Activated T-cell treated with anti-CD3 and anti-CD28 coated beads for 24 hours (primary cell): ENCODE measurements around the gene FTO.

ENCODE experiments used
- DNase-seq: peaks from one replicate; pipeline ENCODE4 v3.0.0-alpha.2; 2020; ENCODE audit warnings: low read depth

The FTO gene

DNA sequence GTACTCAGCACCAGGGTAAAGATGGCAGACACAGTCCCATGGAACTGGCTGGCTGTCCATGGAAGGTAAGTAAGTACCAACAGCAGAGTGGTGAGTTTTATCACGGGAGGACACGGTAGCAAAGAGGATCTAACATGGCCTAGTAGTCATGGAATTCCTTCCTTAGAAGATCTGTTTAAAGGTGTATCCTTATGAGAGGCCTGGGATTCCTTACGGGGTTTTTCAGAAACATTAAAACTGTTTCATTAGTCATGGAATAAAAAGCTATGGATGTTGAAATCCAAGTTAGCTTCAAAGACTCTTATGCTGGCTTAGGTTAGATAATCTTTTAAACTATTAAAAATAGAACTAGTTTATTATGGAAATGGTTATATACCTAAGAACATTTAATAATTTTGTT is 7.4 kb downstream of the FTO start:
- no peak for DNase-seq

DNA sequence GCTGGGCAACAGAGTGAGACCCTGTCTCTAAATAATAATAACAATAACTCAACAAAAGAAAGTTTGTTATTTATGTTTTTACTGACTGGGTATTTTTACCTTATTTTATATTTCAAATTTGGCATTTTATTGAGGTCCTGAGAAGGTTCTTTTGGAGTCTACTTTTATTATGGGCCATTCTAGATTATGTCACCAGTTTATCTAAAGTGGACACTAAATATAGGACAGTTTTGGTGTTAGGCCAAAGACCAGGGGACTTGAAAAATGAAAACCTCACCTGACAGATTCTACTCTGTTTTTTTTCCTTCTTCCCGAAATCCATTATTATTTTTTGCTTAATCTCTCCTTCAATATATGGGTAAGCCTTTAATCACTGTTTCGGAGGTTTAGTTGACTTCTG is 8.1 kb downstream of the FTO start:
- no peak for DNase-seq

DNA sequence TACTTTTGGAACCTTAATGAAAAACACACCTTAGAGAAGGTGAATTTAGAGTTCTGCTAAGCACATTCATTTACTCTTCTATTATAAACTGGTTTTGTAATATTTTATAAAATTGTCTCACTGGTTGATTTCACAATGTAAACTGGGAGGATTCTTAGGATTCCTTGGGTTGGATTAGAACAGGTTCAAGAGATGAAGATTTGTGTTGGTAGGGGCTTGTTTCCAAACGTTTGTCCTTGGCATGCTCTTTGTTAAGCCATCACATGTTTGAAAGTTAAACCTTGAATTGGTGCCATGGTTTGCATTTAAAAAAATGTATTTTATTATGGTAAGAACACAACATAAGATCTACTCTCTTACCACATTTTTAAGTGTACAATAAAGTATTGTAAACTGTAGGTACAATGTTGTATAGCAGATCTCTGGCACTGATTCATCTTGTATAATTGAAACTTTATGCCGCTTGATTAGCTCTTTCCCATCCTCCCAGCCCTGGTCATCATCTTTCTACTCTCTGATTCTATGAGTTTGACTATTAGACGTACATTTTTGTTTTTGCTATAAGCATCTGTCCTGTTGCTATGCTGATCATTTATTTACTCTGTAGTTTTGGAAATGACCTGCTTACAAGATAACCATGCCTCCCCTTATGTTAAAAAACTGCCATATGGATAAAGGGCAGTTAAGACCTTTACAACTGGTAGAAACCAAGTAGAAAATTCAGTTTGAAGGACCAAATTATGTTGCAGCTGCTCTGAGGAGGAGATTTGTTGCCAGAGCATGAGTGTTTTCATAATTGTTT is 9.6 kb downstream of the FTO start:
- no peak for DNase-seq

DNA sequence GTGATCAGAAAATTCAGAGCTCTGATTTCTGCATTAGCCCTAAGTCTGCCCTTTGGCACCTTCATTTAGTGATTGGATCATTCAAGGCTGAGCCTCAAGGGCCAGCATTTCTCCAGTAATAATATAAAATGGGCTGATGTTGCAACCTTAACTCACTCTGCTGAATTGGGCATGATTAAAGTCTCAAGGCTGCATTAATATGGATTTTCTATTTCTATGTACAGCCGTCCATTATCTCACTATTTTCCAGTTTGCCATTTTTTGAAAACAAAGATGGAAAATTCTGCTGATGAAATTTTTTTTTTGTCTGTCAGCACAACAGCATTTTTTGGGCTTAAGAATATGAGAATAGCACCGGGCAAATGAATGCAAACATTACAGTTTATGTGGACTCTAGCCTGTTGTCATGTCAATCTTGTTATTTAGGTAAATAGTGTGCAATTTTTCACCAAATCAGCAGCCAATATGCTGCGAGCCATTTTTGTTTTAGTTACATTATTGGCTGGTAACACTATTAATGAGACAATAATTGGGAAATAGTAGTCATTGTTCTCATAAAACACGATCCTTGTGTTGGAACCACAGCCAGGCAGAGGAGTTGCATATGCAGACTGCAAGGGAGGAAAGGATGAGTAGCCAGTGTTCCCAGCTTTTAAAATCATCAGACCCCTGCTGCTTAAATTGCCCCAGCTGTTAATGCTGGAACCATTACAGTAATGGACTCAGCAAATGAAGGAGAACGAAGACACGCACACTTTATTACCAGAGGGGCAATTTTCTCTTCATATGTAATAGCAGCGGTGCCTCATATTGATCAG is 10.5 kb downstream of the FTO start:
- DNase-seq: no peak

DNA sequence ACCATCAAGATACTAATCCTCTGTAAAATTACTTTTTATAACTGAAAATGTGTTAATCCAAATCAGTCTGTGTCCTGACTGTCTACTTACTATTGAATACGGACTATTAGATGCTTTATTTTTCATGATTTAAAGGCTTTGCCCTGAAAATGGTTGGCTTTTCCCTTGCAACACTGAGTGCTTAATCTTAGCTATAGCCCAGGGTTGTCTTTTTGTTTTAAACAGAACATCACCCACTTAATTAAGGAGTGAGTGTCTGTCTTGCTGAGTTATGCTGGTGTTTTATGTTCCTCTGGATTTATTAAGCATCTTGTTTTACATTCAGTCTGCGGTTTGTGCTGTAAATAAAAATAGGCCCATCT is 11.0 kb downstream of the FTO start:
- DNase-seq: no peak

DNA sequence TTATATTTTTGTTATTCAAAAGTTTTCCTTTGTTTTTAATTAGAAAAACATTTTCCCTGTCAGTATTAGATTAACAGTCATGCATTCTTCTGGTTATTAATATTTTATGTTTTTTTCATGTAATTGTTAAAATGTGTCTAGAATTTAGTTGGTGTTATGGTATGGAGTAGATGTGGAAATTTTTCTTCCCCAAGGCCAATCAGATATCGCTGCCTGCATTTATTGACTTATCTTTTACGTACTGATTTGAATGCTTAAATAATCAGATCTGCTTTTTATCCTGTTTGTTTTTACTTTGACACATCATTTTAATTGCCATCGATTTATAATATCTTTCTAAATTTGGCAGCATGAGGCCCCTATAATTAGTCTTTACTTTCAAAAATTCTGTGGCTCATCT is 13.6 kb downstream of the FTO start:
- DNase-seq: no peak

DNA sequence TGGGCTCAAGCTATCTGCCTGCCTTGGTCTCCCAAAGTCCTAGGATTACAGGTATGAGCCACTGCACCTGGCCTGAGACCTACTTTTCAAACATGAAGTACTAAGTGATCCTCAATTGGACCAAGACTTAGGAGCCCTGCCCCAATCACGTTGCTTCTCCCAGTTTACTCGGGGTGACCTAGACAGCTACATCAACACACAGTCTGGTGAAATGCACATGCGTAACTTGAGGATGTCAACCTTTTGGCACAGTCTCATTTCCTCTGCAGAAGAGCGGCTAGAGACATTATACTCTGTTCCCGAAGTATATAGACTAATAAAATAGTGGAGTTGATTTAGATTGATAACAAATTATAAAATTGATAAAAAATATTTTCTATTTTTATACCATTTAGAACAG is 17.1 kb downstream of the FTO start:
- DNase-seq: no peak

DNA sequence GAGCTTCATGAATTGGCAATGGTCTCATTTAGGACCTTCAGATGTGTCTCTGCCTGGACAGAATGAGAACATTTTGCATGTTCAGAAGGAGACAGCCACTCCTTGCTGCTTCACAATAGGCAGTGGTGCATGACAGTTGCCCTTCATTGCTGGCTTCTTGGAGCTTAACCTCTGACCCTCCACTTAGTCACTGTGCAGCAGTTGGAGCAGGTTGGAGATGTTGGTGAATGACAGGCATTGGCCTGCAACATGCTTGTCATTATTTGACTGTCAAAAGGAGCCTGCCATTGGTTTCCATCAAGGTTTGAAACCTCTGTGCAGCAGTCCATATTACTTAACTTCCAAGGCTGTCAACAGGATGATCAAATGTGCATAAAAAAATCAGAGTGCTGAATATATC is 22.7 kb downstream of the FTO start:
- DNase-seq: no peak

DNA sequence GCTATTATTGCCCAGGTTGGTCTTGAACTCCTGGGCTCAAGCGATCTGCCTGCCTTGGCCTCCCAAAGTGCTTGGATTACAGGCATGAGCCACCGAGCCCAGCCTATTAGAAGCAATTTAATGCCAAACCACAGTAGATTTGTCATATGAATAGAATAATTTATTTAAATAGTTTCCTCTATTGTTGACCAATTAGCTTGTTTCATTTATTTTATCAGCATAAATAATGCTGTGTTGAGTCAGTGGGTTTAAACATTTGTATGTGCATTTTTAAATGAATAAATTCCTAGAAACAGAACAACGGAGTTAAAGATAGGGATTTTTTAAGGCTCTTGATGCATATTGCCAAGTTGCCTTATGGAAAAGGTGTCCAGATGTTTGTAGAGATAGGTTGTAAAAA is 26.7 kb downstream of the FTO start:
- DNase-seq: no peak

DNA sequence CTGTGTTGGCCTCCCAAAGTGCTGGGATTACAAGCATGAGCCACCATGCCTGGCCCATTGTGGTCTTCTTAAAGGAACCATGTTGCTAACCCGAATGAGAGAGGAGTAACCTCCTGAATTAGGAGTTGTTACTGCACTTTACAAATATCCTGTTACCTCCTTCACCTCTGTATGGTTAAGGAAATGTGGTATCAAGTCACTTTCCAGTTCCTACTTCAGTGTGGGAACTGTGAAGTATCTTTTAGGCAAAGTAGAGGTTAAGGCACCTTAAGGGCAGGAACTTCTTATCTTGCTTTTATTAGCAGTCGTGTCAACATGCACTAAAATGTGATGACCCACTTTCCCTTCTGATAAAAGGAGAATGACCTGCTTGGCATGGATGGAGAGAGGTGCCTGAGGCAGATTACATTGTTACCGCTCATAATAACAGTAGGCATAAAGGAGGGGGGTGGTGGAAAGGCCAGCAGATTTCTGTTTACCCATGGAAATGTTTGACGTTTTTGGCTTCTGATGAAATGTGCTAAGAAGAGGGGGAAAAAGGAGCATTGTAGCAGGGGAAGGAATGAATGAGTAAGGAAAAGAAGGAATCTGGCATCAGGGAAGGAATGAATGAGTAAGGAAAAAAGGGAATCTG is 28.5 kb downstream of the FTO start:
- DNase-seq: no peak

DNA sequence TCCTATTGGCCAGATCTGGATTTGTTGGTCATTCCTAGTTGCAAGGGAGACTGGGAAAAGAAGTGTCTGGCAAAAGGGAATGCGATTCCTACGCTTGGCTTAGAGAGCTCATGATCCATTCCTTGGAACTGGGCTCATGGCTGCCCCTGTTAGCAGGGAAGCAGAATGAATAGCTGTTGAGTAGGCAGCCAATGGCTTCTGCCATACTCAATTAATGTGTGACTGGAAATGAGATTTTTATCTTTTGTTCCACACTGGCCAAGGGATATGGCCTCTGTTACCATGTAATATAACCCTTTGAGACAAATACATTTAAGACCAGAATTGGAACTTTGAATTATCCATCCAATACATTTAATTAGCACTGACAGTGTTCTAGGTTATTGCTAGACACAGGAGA is 31.0 kb downstream of the FTO start:
- DNase-seq: no peak

DNA sequence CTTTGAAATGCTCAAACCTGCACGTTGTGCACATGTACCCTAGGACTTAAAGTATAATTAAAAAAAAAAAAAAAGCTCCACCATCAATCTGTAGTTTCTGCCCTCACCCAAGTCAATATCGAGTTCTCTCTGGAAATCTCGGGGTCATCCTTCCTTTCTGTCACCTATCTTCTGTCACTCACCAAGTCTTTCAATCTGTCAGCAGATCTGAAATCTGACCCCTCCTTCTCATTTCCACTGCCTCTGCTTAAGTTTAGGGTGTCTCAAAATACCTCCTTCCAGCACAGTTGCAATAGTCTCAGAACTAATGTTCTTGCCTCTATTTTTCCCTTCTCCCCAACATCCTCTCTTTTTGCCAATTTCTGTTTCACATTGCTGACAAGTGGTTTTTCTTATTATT is 32.3 kb downstream of the FTO start:
- no peak for DNase-seq

DNA sequence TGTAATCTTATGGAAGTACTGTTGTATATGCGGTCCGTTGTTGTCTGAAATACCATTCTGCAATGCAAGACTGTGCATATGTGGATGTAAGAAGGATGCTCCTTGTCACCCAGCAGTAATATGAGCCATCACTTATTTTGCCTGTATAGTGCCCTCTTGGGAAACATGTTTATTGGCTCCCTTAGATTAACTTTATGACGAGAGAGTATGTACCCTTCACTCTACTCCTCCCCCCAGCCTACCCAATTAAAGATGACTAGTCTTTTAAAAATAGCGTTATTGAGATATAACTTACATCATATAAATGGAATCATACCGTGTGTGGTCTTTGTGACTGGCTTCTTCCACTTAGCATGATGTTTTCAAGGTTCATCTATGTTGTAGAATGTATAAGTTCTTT is 33.6 kb downstream of the FTO start:
- DNase-seq: no peak

DNA sequence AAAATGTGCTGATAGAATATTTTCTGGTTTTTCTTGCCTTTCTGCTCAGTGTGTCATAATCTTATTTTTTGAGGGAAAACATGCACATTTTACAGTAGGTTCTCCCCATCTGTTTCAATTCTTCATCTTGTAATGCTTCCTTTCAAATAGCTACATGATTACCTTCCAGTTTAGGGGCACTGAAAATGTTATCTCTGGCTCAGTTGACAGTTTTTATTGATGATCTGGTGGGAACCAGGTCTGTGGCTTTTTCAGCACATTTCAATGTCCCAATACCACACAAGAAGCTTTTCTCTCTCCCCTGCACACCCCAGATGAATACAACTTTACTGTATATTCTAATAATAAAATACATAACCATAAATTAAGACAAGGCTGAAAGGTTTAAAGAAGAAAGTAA is 36.5 kb downstream of the FTO start:
- DNase-seq: no peak

DNA sequence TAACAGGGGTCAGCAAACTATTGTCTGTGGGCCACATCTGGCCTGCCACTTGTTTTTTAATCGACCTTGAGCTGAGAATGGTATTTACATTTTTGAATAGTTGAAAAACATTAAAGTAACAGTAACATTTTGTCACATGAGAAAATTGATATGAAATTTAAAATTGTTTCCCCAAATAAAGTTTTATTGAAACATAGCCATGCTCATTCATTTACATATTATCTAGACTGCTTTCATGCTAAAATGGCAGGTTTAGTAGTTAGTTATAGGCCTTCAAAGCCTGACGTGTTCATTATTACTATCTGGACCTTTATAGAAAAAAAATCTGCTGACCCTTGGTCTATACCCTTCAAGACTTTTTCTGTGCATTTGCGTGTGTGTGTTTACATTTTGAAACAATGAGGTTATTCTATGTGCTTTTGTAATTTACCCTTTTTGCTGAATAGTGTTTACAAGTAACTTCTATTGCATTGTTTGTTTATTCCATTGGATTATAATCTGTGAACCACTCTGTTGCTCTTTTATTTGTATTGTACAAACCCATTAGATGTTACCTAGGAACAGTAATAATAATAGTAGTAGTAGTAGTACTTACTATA is 37.1 kb downstream of the FTO start:
- no peak for DNase-seq

DNA sequence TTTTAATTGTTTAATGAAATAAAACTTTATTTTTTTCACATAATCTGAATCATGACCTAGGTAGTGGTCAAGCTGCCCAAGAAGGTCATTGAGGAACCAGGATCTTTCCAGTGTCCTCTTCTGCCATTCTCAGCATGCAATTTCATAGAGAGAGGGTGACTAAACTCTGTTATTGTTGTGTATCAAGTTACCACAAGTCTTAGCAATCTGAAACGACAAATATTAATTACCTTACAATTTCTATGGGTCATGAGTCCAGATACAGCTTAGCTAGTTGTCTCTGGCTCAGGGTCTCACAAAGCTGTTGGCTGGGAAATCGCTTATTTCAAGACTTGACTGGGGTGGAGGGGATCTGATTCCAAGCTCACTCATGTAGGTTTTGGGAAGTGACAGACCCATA is 37.6 kb downstream of the FTO start:
- DNase-seq: no peak

DNA sequence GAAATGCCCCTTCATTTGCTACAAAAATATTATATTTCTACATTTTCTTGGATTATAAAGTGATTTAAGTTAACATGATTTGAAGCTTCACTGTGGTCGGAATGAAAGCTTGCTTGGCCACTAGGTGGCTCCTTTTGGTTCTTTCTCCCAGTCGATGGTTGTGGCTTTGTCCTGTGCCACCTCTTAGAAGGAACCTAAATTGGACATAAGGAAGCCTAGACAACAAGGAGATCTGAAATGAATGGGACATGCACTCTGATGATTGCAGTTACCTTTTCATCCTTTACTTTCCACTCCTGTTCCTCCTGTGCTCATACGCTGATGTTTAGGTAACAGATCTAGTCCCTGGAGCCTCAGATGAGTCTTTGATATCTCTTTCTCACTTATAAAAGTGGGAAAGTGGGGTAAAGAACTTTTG is 39.2 kb downstream of the FTO start:
- no peak for DNase-seq

DNA sequence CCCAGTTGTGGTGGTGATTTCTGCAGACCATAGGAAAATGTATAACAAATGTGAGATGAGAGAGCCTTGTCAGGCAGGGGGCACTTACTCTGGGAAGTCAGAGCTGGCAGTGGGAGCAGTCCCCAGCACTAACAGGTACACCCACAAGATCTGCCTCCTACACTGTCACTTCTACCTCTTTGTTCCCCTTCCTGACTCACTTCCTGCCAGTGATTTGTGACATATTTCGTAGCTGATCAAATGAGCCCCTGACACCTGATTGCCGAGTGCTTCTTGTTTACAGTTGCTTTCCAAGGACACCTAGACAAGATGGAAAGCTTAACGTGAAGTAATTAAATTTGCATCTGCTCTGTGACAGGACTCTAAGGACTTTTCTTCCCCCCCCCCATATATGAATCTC is 40.5 kb downstream of the FTO start:
- no peak for DNase-seq

DNA sequence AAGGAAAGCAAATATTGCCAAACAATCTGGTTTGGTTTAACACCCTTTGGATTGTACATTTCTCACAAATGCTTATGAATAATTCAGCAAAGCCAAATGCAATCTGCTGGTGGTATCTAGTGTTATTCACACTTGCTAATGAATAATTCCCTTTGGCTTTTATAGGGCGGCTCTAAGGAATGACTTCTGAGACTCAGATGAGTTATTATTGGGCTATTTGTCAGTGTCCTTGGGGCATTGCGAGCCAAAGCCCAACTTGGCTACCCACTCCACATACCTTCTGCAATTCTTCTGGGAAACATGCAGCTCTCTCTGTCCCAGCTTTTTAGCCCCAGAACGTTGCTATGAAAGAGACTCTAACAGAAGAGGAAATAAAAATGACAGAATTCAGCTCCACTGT is 41.1 kb downstream of the FTO start:
- no peak for DNase-seq

DNA sequence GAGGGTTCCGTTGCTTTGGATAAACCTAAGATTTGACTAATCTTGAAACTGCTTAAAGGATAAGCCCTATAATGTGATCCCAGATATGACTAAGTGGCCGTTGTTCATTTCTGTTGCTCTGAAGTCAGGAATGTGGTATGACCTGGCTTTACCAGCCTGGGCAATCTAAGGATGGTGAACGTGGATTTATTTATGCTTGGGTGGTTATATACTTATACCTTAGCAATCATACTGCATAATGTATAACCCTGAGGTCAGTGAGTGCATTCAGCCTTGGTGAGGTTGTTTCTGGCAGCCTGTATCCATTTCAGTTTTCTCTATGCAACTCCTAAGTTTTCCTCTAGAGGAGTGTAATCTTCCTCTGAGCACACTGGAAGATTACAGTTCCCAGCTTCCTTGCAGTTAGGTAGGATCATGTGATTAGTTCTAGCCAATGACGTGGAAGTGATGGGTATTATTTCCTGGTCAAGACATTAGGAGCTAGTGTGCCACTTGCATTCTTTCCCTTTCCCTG is 41.9 kb downstream of the FTO start:
- DNase-seq: no peak

DNA sequence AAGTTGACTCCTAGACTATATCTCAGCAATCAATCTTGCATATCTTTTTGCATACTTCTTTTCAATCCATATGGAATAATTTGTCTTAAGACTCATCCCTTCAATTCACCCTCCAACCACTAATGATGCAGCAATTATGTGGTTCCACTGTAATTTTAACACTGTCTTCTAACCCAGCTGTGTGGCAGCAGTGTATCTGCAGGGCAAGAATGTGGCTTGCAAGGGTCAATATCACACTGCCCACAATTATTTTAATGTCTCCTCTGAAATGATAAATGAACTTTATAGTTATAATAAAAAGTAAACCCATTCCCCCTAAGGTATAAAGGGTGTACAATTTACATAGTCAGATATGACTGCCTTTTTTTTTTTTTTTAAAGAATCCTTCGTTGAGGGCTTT is 48.6 kb downstream of the FTO start:
- DNase-seq: no peak

DNA sequence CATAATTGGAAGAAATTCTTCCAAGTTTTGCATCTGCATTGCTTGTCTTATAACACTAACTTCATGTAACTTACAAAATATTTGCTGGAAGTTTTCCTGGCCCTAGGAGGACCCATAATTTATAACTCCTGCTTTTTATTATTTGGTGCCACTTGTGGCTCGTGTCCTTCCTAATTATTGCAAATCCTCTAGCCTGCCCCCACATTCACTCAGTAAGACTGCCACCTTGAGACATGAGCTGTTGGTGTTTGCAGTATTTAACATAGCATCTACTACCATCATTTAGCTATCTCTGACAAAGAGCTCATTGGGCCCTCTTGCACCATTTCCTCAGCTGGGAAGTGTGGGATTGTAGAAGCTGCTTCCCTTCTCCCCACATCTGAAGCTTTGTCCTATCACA is 49.5 kb downstream of the FTO start:
- DNase-seq: no peak
